HepG2 (cell line): ENCODE measurements around the gene PLPP7. TPM values are rescaled to one million over a fixed set of nuclear protein-coding genes. Genes with fewer than 3 reads are reported as not detected.

Experiments
- ATAC-seq: fragments of 200-7000 bp; cut with Tn5 transposase; 3 replicates; pipeline ENCODE4 v1.9.1; 2020; ENCODE audit warnings: mild to moderate bottlenecking, moderate library complexity
- BruUV-seq: library from RNA; stranded (reverse); fragments of 400-500 nt; replicated peaks from 2 replicates; lab custom pipeline; 2021; lab: Mats Ljungman, UMichigan
- CTCF ChIA-PET: fragments of 300-600 bp; formaldehyde crosslinking; extraction: SDS; loops from one replicate; lab custom pipeline; 2021; ENCODE audit warnings: low total read pairs, inconsistent platforms, low intra/inter-chr PET ratio; lab: Yijun Ruan, JAX
- POLR2A ChIA-PET: fragments of 350-600 bp; sonication (Branson Sonifier 250); formaldehyde crosslinking; loops from one replicate; lab custom pipeline; 2020; ENCODE audit warnings: antibody characterized with exemption, inconsistent platforms; lab: Yijun Ruan, JAX
- DNase-seq: peaks from one replicate; pipeline ENCODE4 v3.0.0-alpha.2; 2015; ENCODE audit warnings: low spot score
- FAIRE-seq: peaks from 3 replicates; lab custom pipeline; 2011; peaks lifted over from hg19 to GRCh38; lab: Jason Lieb, UNC
- H2AFZ ChIP-seq: one replicate; pipeline ENCODE4 v1.6.1; 2011; ENCODE audit warnings: low read length, inconsistent platforms
- H3K27ac ChIP-seq: fragments of 300-600 bp; 3 replicates; pipeline ENCODE4 v1.8.0; 2011; ENCODE audit warnings: mixed run types, mild to moderate bottlenecking, mixed read lengths, low read length, inconsistent platforms; ENCODE audit not compliant: insufficient read depth; ENCODE audit errors: extremely low read length
- H3K27me3 ChIP-seq, 2 experiments: fragments of 200-600 bp in 1 of 2; 2 replicates in 1 of 2; 3 replicates in 1 of 2; pipeline versions ENCODE4 v1.6.0 to v1.8.0; 2011; ENCODE audit warnings: low read length in 2 of 2, mild to moderate bottlenecking in 2 of 2, moderate library complexity in 2 of 2, inconsistent platforms in 1 of 2; ENCODE audit not compliant: insufficient read depth in 2 of 2, control insufficient read depth in 1 of 2
- H3K36me3 ChIP-seq, 2 experiments: fragments of 200-600 bp in 1 of 2; replicated peaks in 1 of 2; 2 replicates in 1 of 2; 3 replicates in 1 of 2; pipeline versions ENCODE4 v1.5.1 to v1.8.0; 2011; ENCODE audit warnings: low read length in 2 of 2, inconsistent platforms in 1 of 2; ENCODE audit not compliant: insufficient read depth in 2 of 2, control insufficient read depth in 1 of 2
- H3K4me1 ChIP-seq: 2 replicates; pipeline ENCODE4 v1.5.1; 2012; ENCODE audit warnings: low read length, inconsistent platforms; ENCODE audit not compliant: insufficient read depth
- H3K4me2 ChIP-seq: 2 replicates; pipeline ENCODE4 v1.6.0; 2011; ENCODE audit warnings: low read depth, low read length, inconsistent platforms
- H3K4me3 ChIP-seq, 3 experiments: fragments of 200-600 bp in 1 of 3; sonication (generic), shearing (Covaris generic) in 1 of 3; replicated peaks in 1 of 3; 2 replicates each; pipeline ENCODE4 v1.5.1; 2011 to 2016; ENCODE audit warnings: low read length in 3 of 3, inconsistent platforms in 2 of 3, low read depth in 2 of 3, mild to moderate bottlenecking in 2 of 3, control low read depth in 1 of 3, mixed read lengths in 1 of 3; ENCODE audit not compliant: insufficient read depth in 1 of 3
- H3K79me2 ChIP-seq: one replicate; pipeline ENCODE4 v1.6.1; 2011; ENCODE audit warnings: low read length, inconsistent platforms; ENCODE audit not compliant: insufficient read depth
- H3K9ac ChIP-seq: 2 replicates; pipeline ENCODE4 v1.6.0; 2011; ENCODE audit warnings: mild to moderate bottlenecking, low read depth, low read length, inconsistent platforms; ENCODE audit not compliant: insufficient read depth
- H3K9me3 ChIP-seq: 2 replicates; pipeline ENCODE4 v1.5.1; 2012; ENCODE audit warnings: mild to moderate bottlenecking, low read length
- H4K20me1 ChIP-seq: 2 replicates; pipeline ENCODE4 v1.6.0; 2011; ENCODE audit warnings: inconsistent platforms, mild to moderate bottlenecking, low read length, moderate library complexity; ENCODE audit not compliant: insufficient read depth
- POLR2AphosphoS2 ChIP-seq: IDR thresholded peaks from 2 replicates; pipeline ENCODE4 v1.6.1; 2011; ENCODE audit warnings: low read depth, low read length, improper control_type of control experiment
- SNAPC4 ChIP-seq: sonication (generic); formaldehyde crosslinking; IDR thresholded peaks from 2 replicates; pipeline ENCODE4 v1.4.0; 2020; ENCODE audit warnings: mild to moderate bottlenecking, missing genetic modification reagents
- ZBTB40 ChIP-seq, 2 experiments: fragments of 450-650 bp in 1 of 2; sonication (generic) in 1 of 2; formaldehyde crosslinking in 1 of 2; IDR thresholded peaks; 2 replicates each; pipeline versions ENCODE4 v1.6.1 to v1.8.0; 2016 to 2022; ENCODE audit warnings: antibody characterized with exemption in 1 of 2, mild to moderate bottlenecking in 1 of 2, missing genetic modification reagents in 1 of 2
- ZFP90 ChIP-seq: sonication (generic); formaldehyde crosslinking; IDR thresholded peaks from 2 replicates; pipeline ENCODE4 v1.8.0; 2022; ENCODE audit warnings: missing genetic modification reagents, mild to moderate bottlenecking, inconsistent platforms, borderline replicate concordance
- ZNF558 ChIP-seq: sonication (generic); formaldehyde crosslinking; IDR thresholded peaks from 2 replicates; pipeline ENCODE4 v1.9.0; 2022; ENCODE audit warnings: mild to moderate bottlenecking, missing genetic modification reagents, borderline replicate concordance
- WGBS: methylation state at CpG from one replicate; pipeline ENCODE4 v1.1.6; 2017; ENCODE audit warnings: low lambda C conversion rate; 5-methylcytosine and 5-hydroxymethylcytosine counted together
- in situ Hi-C: cut with HindIII; loops from 2 replicates; pipeline ENCODE4 v1.10.0; 2017; ENCODE audit warnings: low pct_unique_long_range_greater_than_20kb; ENCODE audit not compliant: extremely low pct_ligation_motif_present
- intact Hi-C: fragments of 100-400 bp; cut with micrococcal nuclease; formaldehyde crosslinking; loops from one replicate; pipeline ENCODE4 v1.10.0; 2022; ENCODE audit not compliant: unreplicated experiment
- polyA plus RNA-seq, 8 experiments: library from polyadenylated mRNA; depleted of rRNA in 3 of 8; stranded (reverse) in 7 of 8; unstranded in 1 of 8; fragments of >200 nt; fragmentation: Illumina TruSeq in 4 of 8; extraction: Trizol in 4 of 8; gene quantifications; 2 replicates each; pipeline versions ENCODE4 v1.2.1 to v1.2.3, GENCODE V29; 2011 to 2016; ENCODE audit warnings: low read depth in 4 of 8, missing spikeins in 1 of 8, mixed read lengths in 1 of 8; ENCODE audit not compliant: insufficient read depth in 1 of 8
- total RNA-seq, 5 experiments: library from RNA; depleted of rRNA; stranded (reverse); fragments of >200 nt; fragmentation: Illumina TruSeq; extraction: Trizol; gene quantifications; 2 replicates each; pipeline ENCODE4 v1.2.3, GENCODE V29; 2016; ENCODE audit warnings: low read depth in 1 of 5
- TF ChIP-seq, protein P1 (sequence below): sonication (generic); formaldehyde crosslinking; IDR thresholded peaks from 2 replicates; pipeline ENCODE4 v1.5.1; 2020; ENCODE audit warnings: mild to moderate bottlenecking, missing genetic modification reagents

Gene PLPP7
- total and polyA plus RNA-seq, 2 of the 13 experiments (the other 11 are each of a cell fraction or from before 2014, with no cell fraction given), result 0.33 to 1.2 TPM

DNA sequence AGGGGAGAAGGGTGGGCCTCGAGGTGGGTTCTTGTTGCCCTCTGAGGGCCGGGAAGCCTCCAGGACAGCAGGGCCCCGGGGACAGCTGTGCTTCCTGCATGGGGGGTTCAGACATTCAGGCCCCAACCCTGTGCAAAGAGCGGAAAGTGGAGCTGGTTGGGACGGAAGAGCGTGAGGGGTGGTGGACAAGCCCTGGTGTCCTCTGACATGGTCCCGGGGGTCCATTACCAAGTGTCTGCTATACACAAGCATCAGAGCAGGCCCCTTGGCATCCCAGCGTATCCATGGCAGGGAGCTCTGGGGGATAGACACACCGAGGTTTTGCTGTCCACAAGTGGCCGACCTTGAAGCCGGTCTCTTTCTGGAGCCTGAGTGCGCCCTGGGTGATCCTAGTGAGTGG is 9.3 kb downstream of the PLPP7 start:
- FAIRE-seq, result no peak
- POLR2A ChIA-PET, result no interaction called here
- TF ChIP-seq ZFP90 (CRISPR knock-in tag) (no peak), ZNF558 (no peak), SNAPC4 (CRISPR knock-in tag) (no peak), ZBTB40 (IDR thresholded peaks at IDR 0.05) (no peak), ZBTB40 (CRISPR knock-in tag; IDR thresholded peaks at IDR 0.05) (no peak), POLR2AphosphoS2 (no peak)
- TF ChIP-seq, protein P1, sequence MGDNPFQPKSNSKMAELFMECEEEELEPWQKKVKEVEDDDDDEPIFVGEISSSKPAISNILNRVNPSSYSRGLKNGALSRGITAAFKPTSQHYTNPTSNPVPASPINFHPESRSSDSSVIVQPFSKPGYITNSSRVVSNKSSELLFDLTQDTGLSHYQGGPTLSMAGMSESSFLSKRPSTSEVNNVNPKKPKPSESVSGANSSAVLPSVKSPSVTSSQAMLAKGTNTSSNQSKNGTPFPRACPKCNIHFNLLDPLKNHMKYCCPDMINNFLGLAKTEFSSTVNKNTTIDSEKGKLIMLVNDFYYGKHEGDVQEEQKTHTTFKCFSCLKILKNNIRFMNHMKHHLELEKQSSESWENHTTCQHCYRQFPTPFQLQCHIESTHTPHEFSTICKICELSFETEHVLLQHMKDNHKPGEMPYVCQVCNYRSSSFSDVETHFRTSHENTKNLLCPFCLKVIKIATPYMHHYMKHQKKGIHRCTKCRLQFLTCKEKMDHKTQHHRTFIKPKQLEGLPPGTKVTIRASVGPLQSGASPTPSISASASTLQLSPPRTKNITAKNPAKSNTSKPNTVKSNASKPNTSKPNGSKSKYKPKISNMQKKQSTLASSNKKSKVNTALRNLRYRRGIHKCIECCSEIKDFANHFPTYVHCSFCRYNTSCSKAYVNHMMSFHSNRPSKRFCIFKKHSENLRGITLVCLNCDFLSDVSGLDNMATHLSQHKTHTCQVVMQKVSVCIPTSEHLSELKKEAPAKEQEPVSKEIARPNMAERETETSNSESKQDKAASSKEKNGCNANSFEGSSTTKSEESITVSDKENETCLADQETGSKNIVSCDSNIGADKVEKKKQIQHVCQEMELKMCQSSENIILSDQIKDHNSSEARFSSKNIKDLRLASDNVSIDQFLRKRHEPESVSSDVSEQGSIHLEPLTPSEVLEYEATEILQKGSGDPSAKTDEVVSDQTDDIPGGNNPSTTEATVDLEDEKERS (CRISPR knock-in tag), result no peak

More for the DNA sequence above, 9.3 kb downstream of the PLPP7 start:
- Histone ChIP-seq H2AFZ (no peak overlapping the region), H3K36me3 (no peaks in the 10 kb centered on the region), H3K9ac (no peak overlapping the region), H4K20me1 (no peaks in the 10 kb centered on the region), H3K9me3 (no peaks in the 10 kb centered on the region), H3K4me2 (no peak overlapping the region), H3K4me3 (no peak overlapping the region), H3K27ac (no peak overlapping the region), H3K27me3 (peaks cover 9 to 31% of the 10 kb centered on the region in 2 experiments; a peak in 3 of 5 replicates), H3K4me1 (no peaks in the 10 kb centered on the region), H3K79me2 (no peaks in the 10 kb centered on the region)
- ATAC-seq (no peak; the same call in 2 of the 3 replicates), DNase-seq (no peak)
- intact Hi-C loops (no loop called here), in situ Hi-C loops (no loop called here)
- WGBS, result 60% methylated on average over 1 of the region's 12 CpGs
- BruUV-seq, result no TSS peak
- CTCF ChIA-PET, result no interaction called here
